HG03025 (cell line): ENCODE measurements around the gene SULT4A1.

ENCODE experiments used
- ATAC-seq: cut with Tn5 transposase; IDR thresholded peaks from one replicate; pipeline ENCODE4 v1.9.1; 2021; ENCODE audit warnings: mild to moderate bottlenecking, moderate library complexity; ENCODE audit not compliant: unreplicated experiment, low FRiP score

The SULT4A1 gene

GRCh38 chr22:43818981-43819380, 43.3 kb downstream of the SULT4A1 start:
- ATAC-seq, result no peak

- no peak for ATAC-seq
Measured at GRCh38 chr22:43817402-43817801, 44.9 kb downstream of the SULT4A1 start.

- ATAC-seq, result no peak
Measured at GRCh38 chr22:43814264-43814663, 48.0 kb downstream of the SULT4A1 start.

GRCh38 chr22:43812890-43813289, 49.4 kb downstream of the SULT4A1 start:
- ATAC-seq, result no peak

GRCh38 chr22:43812149-43812842, 50.0 kb downstream of the SULT4A1 start, which contains the start of gene EFCAB6:
TSS of gene EFCAB6 (minus strand) at chr22:43812305. CDS start at chr22:43782318, 29,987 bp downstream.
- peak; percentile 62 for ATAC-seq

GRCh38 chr22:43811777-43812148, 50.5 kb downstream of the SULT4A1 start:
- peak; percentile 21 for ATAC-seq

- no peak for ATAC-seq
Measured at GRCh38 chr22:43802897-43803495, 59.3 kb downstream of the SULT4A1 start.

GRCh38 chr22:43800970-43801369, 61.3 kb downstream of the SULT4A1 start:
- no peak for ATAC-seq

- ATAC-seq, result no peak
Measured at GRCh38 chr22:43798492-43798891, 63.8 kb downstream of the SULT4A1 start.

GRCh38 chr22:43796567-43796966, 65.7 kb downstream of the SULT4A1 start:
- no peak for ATAC-seq

- no peak for ATAC-seq
Measured at GRCh38 chr22:43795320-43795719, 67.0 kb downstream of the SULT4A1 start.

- ATAC-seq, result no peak
Measured at GRCh38 chr22:43792905-43793304, 69.4 kb downstream of the SULT4A1 start.

GRCh38 chr22:43789452-43789851, 72.9 kb downstream of the SULT4A1 start:
- no peak for ATAC-seq

- no peak for ATAC-seq
Measured at GRCh38 chr22:43783777-43784176, 78.5 kb downstream of the SULT4A1 start.

- no peak for ATAC-seq
Measured at GRCh38 chr22:43782448-43782847, 79.9 kb downstream of the SULT4A1 start.

- no peak for ATAC-seq
Measured at GRCh38 chr22:43777286-43777685, 85.0 kb downstream of the SULT4A1 start.

GRCh38 chr22:43776081-43776670, 86.1 kb downstream of the SULT4A1 start:
- ATAC-seq, result no peak
